CD1c-positive myeloid dendritic cell (primary cell): ENCODE measurements around the gene TAC4.
A peak's percentile ranks its signal among the peaks of the same experiment; 100 is the strongest.

Experiments
- DNase-seq: peaks from one replicate; pipeline ENCODE4 v3.0.0-alpha.2; 2016; ENCODE audit errors: extremely low spot score

The TAC4 gene, protein sequence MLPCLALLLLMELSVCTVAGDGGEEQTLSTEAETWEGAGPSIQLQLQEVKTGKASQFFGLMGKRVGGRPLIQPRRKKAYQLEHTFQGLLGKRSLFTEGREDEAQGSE

DNA sequence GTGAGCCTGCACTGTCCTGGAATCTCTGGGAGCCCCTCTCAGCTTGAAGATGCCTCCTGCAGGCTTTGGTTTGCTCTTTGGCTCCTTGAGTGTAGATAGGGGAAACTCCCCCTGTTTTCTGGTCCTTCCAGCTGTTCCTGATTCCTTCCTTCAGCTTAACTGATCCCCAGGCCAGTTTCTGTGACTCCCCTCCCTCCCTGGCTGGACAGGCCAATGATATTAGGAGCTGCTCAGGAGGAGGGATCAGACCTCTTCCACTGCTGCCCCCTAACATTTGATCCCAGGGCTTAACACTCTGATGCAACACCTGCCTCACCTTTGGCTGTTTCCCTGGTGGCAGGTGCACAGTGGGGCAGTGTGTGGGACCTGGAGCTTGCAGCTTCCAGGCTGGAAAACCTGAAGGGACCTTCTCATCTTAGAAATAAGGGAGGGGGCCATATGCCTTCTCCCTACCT lies at the start of gene TAC4:
TAC4 (minus strand) TSS at position 51 of the 455 bp plus-strand sequence. CDS start 52 bp downstream, outside the sequence.
- DNase-seq = no peak

DNA sequence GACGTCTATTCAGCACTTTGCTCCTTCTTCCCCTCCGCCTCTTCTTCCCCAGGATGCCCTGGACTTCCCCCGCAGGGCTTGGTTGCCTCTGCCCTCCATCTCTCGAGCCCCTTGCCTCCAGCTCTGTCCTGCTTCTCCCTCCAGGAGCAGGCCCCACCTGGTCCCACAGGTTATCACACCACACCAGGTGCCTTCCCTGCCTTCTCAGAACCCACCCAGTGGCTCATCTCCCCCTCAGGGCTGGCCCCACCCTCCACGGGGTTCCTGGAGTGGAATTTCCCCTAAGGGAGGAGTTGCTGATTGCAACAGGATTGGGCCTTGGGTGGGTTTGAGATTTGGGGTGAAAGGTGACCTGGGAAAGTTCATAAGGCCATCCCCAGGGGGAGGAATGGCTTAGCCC lies 49.0 kb upstream of the TAC4 start:
- no peak for DNase-seq

DNA sequence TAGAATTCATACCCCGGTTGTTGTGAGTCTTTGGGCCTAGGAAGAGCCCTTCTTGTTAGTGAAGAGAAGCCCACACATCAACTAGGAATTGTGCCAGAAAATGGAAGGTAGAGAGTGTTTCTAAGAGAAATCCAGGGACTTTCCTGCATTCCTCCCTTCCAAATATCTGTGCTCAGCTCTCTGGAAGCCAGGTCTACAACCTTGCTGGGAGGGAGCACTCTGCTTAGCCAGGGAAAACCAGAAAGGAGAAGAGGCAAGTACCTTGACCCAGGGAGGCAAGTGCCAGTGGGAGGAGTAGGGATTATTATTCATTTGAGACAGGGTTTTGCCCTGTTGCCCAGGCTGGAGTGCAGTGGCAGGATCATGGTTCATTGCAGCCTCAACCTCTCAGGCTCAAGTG lies 48.4 kb upstream of the TAC4 start:
- no peak for DNase-seq

DNA sequence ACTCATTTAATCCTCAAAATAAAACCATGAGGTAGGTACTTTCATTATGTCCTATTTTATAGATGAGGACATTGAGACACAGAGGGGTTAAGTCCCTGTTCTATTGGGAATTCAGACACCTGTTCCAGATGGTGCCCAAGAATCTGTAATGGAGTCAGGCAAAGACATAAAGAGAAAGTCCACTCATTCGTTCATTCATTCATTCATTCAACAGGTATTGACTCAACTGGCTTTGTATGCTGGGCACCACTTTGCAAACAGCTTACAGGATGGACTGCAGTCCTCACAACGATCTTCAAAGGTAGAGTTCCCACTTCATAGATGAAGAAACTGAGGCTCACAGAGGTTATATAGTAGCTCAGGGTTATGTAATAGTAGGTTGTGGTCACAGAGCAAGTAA lies 47.9 kb upstream of the TAC4 start:
- no peak for DNase-seq

DNA sequence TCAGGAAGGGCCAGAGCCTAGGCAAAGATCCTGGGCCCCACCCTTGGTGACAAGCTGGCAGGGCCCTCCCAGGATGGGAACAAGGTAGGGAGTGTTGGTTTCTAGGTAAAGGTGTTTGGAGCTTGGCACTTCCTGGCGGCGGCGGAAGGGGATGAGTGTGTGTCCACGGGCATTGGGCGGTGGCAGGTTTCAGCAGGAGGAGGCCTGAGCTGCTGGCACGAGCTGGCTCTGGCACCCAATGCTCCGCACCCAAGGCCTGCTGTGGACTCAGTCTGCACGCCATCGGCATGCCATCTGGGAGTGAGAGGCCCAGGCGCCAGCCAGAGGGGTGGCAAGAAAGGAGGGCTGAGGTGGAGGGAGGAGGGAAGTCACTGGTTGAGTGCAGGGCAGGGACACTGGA lies 46.9 kb upstream of the TAC4 start:
- no peak for DNase-seq

DNA sequence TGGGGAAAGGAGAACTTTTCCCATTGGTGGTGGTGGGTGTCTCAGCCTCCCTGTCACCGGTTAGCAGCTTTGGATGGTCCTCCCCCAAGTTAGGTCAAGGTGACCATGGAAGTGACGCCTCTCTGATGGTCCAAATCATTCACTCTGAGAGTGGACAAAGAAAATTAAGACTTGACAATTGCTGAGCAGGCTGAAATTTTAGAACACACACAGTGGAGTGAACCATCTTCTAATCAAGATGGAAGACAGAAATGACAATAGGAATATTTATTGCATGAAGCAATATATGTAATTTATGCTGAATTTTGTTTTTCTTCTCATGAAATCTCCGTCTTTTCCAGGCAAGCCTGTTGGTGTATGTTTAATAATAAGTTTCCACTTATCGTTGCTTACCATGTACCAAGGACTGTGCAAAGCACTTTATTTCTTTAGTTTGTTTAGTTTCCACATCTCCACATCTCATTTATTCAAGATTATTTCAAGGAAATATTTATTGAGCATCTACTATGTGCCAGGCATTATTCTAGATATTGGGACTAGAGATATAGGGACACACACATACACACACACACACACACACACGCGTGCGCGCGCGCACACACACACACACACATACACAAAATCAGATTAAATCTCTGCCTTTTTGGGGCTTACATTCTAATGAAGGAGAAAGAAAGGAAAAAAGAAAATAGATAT lies 44.0 kb upstream of the TAC4 start:
- DNase-seq = no peak

DNA sequence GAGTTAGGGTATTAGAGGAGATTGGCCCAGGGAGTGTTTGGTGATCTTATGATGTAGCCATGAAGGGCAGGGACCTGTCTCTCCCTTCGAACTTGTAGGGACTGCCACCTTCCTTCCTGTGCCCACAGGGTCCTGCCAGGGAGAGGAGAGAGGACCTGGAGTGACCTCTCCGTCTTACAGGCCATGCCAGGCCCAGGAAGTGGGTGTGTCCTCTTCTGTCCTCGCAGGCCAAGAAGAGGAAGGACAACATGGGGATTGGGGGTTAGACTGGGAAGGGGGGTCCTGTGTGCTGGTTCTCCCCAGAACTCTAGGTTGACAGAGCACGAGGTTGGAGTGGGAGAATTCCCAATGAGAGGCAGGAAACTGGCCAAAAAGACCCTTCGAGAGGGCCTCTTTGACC lies 43.4 kb upstream of the TAC4 start:
- DNase-seq = peak; percentile 5

DNA sequence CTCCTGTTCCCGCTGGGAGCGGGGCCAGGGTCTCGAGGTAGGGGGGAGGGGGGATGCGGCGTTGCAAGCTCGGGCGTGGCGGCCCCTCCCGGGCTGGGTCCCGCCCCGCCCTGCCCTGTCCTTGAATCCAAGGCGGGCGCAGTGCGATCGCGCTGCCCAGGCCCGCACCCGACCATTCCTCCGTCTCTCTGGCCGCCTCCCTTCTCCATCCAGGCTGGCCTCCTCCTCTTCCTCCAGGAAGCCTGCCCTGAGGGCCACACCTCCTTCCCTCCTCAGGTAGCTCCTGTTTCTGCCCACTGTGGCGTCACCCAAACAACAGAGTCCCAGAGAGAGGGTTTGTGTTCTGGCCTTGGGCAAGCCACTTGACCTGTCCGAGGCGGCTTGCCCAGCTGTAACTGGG lies 43.0 kb upstream of the TAC4 start:
- DNase-seq = no peak

DNA sequence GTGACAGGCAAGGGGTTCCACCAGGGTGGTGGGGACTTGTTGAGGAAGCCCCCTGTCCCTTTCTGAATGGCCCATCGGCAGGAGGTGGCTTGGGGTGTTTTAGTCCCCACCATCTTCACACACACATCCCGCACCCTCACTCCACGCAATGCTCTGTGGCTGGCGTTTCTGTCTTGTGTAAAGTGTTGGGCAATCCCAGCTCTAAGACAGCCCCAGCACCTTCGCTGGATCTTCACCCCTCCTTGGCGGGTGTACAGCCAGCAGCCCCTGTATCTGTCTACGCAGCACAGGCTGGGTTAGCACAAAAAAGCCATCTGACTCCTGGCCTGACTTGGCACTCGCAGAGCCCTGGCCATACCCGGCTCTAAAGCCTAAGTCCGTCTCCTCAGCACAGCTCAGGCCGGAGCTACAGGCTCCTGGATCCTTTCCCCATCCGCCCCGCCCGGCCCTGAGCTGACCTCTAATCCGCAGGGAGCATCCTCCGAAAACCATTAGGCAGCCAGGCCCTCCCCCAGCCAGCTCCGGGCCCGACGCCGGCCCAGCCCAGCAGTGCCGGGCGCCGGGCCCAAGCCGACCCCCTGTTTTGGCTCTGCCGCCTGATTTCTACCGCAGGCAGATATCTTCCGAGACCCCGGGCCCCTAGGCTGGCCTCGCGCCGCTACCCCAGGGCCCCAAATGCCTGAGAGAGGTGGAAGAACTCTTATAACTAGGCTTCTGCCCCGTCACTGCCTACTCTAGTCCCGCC lies 42.4 kb upstream of the TAC4 start:
- DNase-seq = no peak

DNA sequence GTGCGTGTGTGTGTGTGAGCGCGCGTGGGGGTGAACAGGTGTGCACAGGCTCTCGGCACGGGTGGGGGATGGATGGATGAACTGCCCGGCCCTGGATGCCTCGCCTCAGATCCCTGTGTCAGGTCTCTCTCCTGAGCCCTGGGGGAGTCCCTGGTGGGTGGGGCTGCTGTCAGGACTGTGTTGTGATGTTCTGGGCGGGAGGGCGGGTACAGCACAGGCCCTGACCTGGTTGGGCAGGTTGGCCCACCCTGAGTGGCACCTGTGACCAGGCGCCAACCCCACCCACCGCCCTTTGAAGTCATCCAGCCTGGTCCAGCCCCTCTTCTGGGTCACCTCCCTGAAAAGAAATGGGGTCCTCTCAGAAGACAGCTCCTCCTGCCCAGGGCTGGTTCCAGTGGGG lies 41.6 kb upstream of the TAC4 start:
- no peak for DNase-seq

DNA sequence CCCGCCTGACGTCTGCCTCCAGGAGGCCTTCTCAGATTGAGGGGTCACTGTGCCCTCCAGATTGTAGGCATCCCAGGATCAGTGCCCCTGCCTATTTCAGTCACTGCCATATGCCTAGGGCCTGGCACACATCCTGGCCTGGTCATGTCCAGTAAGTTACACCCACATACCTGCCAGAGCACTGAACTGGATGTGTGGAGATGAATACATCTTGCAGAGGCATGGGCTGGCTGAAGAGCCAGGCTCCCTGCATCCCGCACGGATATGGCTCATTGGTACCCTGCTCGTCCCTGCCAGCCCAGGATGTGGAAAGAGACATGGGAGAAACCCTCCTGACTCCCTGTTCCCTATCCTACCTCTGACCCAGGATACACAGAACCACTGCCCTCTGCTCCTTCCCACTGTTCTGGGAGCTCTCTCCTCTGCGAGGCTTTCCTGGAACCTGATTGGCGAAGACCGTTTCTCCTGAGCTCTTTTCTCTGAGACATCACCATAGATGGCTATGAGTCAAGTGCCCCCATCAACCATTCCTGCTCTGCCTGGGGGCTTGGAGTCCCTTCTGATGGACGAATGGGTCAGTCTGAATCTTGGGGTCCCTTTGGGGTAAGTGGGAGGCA lies 40.0 kb upstream of the TAC4 start:
- DNase-seq = no peak

DNA sequence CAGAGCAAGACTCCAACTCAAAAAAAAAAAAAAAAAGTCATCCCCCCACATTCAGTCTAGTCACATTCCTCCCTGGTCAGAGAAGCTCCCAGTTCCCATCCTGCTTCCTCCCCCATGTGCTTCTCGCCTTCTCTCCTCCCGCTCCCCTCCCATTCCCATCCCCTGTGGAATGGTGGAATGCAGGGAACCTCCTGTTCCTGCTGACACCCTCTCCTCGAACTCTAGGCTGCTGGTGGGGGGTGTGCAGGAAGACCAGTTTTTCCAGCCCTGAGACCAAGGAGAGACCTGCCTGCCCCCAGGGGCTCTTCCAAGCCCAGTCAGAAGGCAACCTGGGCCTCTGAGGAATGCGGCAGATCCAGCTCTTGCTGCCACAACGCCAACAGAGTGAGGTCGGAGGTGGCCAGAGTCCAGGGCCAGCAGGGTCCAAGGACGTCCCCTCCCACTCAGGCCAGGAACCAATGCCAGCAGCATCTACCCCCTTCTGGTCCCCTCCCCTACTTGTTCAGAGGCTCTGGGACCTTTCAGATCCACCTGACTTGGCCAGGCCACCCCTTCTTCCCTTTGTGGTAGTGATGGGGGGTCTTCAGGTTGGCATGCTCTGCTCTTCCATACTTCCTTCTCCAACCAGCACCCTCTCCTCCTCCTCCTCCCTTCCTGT lies 39.3 kb upstream of the TAC4 start:
- no peak for DNase-seq

DNA sequence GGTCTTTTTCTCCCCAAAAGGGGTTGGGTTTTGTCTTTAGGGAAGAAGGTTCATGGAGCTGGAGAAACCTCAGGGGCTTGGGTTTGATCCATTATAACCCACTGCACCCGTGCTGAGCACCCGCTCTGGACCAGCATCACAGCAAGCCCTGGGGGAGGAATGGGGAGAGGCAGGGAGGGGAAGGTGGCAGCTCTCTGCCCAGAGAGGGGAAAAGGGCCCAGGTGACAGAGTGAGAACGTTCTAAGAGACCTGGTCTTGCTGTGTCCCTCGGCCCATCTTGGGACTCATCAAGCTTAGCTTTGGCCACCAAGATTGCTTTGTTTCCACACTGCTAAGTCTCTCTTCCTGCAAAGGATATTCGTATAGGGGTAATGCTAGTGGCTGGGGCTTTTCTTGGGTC lies 38.2 kb upstream of the TAC4 start:
- no peak for DNase-seq

DNA sequence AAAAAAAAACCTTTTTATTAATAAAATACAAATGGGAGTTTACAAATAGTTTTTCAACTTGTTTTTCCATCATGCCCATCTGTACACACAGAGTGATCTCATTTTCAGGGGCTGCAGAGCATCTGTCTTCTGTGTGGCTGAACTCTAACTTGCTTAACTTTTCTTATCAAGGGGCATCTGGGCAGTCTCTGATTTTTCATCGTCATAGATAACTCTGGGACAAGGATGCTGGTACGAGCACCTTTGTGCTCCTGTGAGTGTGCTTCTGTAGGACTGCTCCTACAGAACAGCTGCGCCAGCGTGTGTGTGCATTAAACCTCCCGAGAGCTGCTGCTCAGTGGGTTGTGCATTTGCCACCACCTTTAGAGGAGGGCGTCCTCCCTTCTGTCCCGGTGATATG lies 34.6 kb upstream of the TAC4 start:
- no peak for DNase-seq

DNA sequence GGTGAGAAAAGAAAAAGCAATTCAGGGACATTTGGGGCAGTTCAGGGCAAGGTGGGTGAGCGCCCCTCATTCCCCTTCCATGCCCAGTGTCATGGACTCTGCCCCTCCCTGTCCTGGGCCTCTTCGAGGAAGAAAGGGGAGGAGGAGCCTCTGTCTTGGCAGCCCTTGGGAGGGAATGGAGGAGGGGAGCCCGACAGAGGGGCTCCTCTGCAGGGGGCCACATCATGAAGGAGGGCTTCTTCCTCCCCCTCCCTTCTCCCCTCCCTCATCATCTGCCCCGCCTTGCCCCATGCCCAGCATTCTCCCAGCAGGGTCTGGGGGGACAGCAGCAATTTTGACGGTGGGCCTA lies 33.2 kb upstream of the TAC4 start:
- DNase-seq = no peak

DNA sequence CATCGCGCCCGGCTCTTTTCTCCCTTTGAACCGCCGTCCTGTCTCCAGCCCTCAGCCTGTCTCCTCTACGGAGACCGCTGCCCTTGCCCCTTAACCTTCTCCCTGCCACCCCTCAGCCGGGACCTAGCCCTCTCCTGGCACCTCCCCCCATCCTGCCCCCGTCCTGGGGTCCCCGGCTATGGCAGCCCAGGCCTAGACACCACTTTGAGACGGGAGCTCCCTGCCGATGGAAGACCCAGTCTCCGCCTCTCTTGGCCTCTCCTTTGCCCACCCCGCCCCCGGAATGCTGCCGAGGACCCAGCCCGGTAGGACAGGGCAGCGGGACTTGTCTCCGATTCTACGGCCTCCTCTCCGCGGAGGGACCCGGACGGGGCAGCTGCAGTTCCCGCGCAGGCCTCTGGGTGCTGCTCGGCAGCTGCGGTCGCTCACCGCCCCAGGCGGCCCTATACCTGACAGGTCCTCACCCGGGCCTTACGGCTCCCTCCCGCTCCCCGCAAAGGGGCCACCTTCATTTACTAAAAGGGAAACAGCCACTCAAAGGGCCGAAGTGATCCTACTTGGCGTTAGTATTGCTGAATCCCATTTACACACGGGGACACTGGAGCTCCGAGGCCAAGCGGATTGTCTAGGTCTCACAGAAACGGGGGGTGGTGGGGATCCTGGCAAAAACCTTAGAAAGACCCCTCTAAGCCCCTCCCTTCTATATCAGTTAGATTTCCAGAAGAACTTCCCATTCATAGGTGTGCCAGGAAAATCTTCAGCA lies 32.6 kb upstream of the TAC4 start:
- peak; percentile 69 for DNase-seq

DNA sequence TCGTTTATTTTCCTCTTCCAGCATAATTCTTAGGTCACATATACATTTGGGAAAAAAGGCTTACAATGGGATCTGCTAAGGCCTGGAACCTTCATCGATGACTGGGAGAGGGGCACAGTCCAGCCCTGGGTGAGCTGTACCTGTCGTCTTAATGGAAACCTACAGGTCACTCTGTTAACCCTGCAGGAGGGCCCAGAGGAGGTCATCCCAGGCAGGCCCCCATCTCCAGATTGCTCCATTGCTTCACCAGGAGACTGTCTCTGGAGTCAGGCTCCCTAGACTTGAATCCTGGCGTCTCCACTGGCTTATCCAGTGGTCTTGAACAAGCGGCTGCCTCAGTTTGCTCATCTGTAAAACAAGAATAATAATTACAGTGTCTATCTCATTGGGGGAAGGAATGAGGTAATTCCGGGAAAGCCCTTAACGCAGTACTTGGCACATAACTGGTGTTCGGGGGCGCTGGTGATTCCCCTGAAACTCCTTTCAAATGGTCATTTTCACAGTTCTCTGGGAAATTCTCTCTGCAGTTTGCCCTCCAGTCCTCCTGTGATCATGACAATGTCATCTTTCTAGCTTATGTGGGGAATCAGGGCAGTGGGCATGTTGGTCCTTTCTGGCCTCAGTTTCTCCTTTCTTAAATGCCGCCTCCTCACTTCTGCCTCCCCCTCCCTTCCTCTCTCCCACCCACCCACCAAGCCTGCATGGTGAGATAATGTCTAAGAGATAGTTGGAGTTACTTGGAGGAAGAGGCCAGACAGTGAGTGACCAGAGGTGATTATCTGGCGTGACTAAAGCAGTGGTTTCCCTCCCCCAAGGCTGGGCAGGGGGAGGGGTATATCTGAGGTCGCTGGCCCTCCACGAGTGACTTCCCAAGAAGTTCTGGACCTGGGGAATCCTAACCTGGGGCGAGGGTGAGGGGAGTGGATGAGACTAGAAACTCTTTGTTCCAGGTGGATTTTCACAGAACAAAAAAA lies 31.3 kb upstream of the TAC4 start:
- no peak for DNase-seq

DNA sequence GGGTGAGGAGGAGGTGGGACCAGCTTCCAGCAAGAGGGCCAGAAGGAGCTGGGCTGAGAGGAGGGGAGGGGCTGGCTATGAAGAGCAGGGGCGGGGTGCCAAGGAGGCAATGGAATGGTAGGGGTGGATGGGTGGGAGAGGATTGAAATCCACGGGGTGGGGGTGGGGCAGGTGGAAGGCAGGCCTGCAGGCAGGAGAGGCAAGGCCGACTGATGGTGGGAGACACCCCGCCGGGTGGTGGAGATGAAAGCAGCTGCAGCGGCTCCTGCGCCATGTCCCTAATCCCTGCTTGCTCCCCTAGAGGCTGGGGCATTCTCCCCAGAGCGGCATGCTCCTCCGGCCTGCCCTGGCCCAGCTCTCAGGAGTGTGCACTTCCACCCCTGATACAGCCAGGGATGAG lies 27.8 kb upstream of the TAC4 start:
- no peak for DNase-seq

DNA sequence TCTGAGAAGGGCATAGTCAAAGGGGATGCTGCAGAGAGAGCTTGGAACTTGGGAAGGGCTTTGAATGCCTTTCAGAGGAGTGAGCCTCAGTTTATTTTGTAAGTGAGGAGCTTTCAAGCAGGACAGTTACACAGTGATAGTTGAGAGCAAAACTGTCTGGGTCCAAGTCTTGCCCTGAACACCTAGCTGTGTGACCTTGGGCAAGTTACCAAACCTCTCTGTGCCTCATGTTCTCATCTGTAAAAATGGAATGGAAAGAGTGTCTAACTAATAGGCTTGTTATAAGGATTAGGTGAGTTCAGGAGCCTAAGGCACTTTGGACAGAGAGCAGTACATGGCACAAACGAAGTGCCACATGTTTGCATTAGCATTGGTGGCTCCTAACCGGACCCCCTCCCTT lies 27.0 kb upstream of the TAC4 start:
- no peak for DNase-seq

DNA sequence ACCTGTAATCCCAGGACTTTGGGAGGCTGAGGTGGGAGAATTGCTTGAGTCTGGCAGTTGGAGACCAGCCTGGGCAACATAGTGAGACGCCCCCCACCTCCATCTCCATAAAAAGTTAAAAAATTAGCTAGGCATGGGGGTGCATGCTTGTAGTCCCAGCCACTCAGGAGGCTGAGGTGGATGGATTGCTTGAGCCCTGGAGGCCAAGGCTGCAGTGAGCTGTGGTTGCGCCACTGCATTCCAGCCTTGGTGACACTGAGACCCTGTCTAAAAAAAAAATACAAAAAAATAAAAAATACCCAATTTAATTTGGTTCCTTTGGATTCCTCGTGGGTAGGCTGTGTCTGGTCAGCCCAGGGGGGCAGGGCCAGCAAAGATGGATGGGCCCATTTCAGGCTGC lies 26.1 kb upstream of the TAC4 start:
- no peak for DNase-seq

DNA sequence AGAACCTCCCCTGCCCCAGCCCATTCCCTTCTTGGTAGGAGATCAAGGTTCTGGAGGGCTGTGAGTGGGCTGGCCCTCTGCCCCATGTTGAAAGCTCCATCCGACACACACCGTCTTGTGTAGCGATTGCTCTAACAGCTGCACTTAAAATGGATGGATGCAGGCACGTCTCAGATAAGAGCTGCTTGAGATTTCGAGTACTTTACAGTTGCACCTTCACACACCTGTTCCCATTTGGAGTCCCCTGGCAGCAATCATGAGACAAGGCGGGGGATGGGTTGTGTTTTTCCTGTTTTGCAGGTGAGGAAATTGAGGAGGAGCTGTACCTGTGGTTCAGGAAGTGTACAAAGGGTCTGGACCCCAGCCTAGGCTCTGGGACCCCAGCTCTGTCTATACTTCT lies 25.6 kb upstream of the TAC4 start:
- DNase-seq = no peak
